T-helper 2 cell treated with Interferon-gamma antibody and Interleukin-4, amounts not matched to agents 100 ng/mL and 5 ng/mL, for 36 hours (primary cell): ENCODE data around the gene AGFG2. TPM values are rescaled to one million over a fixed set of nuclear protein-coding genes. Genes with fewer than 3 reads are reported as not detected.

ENCODE experiments used
- intact Hi-C: fragments of 100-400 bp; cut with micrococcal nuclease; formaldehyde crosslinking; loops from one replicate; pipeline ENCODE4 v1.15.1; 2023
- total RNA-seq: library from RNA; stranded (reverse); gene quantifications from 2 replicates; pipeline ENCODE4 v1.2.3, GENCODE V29; 2022

The AGFG2 gene
- total RNA-seq, 1 donor from 2014 or later, result 39.2 TPM

DNA sequence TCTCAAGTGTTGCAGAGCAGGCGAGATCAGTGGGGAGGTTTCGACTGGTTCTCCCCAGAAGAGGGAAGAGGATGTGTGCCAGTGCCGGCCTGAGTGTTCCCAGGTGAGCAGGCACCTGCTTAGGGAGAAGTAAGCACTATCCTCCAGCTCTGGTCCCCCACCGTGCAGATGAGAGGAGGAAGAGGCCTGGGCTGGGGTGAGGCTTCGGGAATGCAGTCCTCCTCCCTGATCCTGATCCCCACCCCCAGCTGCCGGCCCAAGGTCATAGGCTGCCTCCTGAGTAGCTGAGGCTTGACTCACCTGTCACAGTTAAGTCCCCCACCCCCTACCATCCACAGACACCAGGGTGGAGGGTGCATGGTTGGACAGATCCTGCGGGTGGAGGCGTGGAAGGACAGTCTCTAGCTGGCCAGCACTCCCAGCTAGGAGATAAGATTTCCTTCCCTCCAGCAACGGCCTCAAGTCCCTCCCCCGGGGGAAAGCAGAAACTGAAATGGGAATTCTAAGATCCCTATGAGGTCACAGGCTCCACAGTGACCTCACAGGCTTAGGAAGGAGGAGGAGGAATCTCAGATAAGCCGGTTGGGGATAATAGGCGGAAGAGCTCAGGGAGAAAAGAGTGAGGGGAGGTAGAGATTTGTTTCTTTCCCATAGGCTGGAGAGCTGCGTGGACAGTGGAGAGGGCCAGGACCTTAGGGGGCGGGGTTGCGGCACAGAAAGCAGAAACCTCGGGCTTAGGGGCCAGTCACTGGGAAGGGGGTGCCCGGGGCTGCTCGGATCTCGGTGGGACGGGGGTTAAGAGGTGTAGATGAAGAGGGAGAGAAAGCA lies 45.9 kb downstream of the AGFG2 start:
- intact Hi-C loops, result loop anchor here (5.0 kb wide), 1 partner anchor 107 kb away; the partner anchor contains the start of gene GIGYF1

DNA sequence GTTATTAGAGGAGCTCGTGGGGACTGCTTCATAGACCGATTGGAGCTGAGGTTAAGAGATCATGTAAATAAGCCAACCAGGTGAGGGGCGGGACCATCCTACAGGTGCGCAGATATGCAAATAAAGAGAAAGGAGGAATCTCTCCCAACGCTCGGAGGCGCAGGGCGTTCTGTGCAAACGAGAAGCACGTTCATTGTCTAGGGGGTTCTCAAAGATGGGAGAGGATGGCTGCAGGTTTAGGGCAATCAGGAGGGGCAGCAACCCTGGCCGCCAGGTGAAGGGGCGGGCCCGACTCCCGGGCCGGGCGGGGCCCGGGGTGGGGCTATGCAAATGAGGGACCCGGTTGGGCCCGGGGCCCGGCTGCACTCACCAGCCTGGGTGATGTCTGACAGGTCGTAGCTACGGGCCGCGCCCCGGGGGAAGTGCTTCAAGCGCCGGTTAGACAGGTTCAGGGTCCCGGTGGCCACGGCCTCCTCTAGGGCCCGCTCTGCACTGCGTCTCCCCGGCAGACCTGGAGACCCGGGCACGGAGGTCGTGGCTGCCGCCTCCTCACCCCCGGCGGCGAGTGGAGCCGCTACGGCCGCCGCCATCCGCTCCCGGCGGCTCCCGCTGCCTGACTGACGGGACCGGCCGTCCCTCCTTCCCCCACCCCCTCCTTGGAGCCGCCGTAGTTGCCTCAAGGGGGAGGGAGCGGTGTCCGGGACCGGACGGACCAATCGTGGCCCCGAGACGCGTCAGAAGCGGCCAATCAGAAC lies 46.7 kb downstream of the AGFG2 start, which contains the start of gene LRCH4:
Gene LRCH4 (minus strand): TSS at position 619 of the 755 bp plus-strand sequence. CDS start 29 bp downstream, at position 590.
- intact Hi-C loops, result loop anchor here (1.0 to 5.0 kb wide), 7 partner anchors 19 to 156 kb away; partner anchors contain the start of genes AGFG2, GIGYF1, GNB2 and MEPCE

DNA sequence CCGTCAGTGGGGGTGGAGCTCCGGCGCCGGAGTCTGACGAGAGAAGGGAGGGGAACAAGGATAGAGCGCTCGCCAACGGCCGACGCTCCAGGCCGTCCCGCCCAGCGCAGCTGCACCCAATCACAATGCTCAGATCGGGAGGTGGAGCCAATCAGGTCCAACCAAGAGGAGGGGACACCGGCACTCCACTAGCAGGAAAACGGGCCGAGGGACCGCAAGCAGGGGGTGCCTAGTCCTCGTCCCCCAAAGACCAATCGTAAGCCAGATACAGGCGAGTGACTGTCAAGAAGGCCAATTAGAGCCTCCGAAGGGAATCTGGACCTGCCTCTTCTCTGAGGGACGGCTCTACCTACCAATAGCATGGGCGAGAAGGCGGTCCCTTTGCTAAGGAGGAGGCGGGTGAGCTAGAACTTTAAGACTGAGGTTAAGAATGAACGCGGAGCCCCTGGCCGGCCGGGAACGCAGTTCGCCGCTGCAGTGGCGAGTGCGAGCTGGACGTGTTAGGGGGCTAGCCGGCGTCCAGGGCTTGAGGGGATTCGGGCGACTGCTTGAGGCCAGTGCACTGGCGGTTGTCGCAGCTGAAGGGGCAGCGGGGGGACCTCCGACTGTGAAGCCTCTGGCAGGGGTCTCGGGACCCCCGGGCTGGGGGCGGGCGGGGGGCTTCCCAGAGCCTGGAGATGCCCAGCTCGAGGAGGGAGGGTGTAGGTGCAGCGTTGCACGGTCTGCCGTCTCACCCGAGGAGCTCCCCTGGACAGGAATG lies 47.4 kb downstream of the AGFG2 start, which contains the start of gene FBXO24:
Gene FBXO24 (plus strand): TSS at position 63 of the 760 bp plus-strand sequence. CDS start 298 bp downstream, at position 361.
- intact Hi-C loops, result loop anchor here (1.0 to 5.0 kb wide), 7 partner anchors 18 to 157 kb away; partner anchors contain the start of genes AGFG2, GIGYF1, GNB2 and MEPCE

DNA sequence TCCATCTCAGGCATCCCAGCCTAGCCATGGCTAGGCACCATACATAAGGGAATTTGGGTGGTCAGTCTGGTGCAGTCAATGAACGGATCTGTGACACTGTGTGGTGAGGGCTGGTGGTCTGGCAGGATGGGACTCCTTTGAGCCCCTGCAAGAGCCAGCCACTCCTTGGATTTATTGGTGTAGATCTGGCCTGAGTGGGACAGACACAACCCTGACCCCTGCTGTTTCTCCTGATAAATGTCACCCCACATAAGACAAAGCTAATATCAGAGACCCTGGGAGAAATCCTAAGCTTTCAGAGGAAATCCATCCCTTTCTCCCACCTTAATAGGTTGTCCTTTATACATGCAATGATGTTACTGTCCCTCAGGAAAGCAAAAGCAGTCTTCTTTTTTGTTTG lies 49.4 kb downstream of the AGFG2 start:
- intact Hi-C loops, result loop anchor here (5.0 kb wide), 1 partner anchor 104 kb away; the partner anchor contains the start of gene GIGYF1

DNA sequence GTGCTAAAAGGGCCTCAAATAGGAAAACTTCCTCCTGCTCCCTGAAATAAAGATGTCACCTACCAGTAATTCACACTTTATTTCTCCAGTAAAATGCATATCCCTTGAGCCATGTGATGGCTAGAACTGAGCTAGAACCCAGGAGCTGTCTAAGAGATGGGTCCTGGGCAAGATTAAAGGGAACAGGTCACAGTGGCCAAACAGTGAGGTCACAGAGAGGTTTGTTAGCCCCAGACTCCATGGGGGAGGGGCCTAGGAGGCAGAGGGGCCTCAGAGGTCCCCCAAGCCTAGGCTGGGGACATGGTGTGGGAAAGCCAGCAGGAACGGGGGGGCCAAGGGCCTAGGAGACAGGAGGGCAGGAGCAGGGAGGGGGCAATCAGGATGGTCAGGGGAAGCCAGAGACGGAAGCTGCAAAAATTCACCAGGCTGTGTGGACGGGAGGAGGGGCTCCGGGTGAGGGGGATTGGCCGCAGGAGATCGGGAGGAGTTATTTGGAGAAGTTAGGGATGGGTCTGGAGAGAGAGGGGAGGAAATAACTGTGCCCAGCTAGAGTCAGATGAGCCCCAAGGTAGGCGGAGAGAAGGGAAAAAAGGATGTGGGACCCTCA lies 50.4 kb downstream of the AGFG2 start:
- intact Hi-C loops, result loop anchor here (5.0 kb wide), 1 partner anchor 103 kb away; the partner anchor contains the start of gene GIGYF1

DNA sequence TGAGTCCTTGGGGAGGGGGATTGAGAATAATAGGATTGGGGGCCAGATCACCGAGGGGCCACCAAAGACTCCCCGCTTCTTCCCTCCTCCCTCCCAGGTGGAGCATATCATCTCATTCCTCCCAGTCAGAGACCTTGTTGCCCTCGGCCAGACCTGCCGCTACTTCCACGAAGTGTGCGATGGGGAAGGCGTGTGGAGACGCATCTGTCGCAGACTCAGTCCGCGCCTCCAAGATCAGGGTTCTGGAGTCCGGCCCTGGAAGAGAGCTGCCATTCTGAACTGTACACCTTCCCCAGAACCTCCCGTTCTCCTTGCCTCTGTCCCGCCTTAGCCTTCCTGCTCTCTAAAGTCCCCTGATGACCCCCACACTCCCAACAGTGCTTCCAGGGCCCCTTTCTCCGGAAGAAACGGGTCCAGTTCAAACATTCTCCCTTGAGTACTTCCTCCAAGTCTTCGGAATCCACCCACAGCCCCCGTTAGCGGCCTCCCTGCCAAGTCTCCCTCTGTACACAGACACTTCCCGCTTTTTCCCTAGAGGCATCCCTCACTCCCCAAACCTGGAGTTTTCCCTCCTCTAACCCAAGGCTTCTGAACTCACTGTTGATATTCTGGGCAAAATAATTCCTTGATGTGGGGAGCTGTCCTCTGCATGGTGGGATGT lies 51.2 kb downstream of the AGFG2 start:
- intact Hi-C loops, result no loop called here

DNA sequence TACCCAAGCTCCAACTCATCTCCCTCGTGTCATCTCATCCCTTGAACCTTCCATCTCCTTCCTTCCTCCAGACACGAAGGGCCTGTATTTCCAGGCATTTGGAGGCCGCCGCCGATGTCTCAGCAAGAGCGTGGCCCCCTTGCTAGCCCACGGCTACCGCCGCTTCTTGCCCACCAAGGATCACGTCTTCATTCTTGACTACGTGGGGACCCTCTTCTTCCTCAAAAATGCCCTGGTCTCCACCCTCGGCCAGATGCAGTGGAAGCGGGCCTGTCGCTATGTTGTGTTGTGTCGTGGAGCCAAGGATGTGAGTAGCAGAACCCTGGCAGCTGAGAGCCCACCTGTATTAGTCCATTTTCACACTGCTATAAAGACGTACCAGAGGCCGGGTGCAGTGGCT lies 52.6 kb downstream of the AGFG2 start:
- intact Hi-C loops, result no loop called here

DNA sequence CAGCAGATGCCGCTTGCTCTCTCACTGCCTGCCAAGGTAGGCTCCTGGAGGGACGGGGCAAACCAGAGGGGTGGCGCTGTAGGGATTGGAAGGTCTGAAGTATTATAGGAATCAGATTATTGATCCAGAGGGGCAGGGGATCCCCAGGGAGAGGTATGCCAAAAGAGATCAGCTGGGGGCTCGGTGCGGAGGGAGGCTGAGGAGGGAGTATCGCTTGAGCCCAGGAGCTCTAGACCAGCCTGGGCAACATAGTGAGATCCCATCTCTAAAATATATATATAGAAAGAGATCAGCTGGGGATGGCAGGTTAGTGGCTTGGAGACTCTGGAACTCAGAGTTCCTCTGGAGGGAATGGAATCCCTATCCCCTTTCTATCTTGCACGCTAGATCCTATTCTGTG lies 56.2 kb downstream of the AGFG2 start:
- intact Hi-C loops, result no loop called here

DNA sequence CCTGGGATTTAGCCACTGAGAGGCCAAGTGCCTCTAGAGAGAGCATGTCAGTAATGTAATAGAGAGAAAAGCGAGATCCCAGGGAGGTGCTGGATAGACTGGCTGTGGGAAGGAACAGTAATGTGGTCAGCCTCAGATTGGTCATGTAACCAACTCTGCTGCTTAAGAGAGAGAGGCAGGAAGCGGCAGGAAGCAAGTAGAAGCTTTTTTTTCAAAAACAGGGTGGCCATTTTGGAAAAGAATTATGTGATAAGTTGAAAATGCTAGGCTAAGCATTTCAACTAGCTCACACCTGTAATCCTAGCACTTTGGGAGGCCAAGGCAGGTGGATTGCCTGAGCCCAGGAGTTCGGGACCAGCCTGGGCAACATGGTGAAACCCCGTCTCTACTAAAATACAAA lies 59.4 kb downstream of the AGFG2 start:
- intact Hi-C loops, result no loop called here

DNA sequence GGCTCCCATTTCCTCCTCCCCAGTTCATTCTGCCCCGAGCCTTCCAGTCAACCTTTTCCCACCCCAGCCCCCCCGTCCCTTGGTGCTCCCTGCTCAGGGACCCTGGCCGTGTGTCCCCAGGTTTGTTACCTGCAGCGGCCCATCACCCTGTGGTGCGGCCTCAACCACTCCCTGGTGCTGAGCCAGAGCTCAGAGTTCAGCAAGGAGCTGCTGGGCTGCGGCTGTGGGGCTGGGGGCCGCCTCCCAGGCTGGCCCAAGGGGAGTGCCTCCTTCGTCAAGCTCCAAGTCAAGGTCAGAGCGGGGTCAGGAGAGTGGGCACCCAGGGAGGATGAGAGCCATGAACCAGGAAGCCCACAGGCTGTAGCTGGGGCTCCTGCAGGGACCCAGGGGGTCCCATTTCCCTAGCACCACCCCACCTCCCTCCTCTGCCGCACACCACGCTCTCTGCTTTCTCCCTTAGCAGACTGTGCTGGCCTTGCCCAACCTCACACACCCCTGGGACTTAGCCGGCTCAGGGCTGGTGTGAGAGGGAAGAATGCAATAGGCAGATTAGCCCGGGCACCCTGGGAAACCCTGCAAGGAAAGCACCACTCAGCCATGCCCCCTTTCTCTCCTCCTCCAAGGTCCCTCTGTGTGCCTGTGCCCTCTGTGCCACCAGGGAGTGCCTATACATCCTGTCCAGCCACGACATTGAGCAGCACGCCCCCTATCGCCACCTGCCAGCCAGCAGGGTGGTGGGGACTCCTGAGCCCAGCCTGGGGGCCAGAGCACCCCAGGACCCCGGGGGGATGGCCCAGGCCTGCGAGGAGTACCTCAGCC lies 61.1 kb downstream of the AGFG2 start:
- intact Hi-C loops, result no loop called here

DNA sequence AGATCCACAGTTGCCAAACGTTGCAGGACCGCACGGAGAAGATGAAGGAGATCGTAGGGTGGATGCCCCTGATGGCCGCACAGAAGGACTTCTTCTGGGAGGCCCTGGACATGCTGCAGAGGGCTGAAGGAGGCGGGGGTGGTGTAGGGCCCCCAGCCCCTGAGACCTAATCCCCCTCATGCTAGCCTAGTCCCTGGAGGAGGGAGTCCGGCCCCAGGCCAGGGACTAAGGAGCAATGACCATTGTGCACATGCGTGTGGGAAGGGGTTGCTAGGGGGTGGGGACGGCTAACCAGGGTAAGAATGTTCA lies 61.7 kb downstream of the AGFG2 start:
- intact Hi-C loops, result no loop called here

DNA sequence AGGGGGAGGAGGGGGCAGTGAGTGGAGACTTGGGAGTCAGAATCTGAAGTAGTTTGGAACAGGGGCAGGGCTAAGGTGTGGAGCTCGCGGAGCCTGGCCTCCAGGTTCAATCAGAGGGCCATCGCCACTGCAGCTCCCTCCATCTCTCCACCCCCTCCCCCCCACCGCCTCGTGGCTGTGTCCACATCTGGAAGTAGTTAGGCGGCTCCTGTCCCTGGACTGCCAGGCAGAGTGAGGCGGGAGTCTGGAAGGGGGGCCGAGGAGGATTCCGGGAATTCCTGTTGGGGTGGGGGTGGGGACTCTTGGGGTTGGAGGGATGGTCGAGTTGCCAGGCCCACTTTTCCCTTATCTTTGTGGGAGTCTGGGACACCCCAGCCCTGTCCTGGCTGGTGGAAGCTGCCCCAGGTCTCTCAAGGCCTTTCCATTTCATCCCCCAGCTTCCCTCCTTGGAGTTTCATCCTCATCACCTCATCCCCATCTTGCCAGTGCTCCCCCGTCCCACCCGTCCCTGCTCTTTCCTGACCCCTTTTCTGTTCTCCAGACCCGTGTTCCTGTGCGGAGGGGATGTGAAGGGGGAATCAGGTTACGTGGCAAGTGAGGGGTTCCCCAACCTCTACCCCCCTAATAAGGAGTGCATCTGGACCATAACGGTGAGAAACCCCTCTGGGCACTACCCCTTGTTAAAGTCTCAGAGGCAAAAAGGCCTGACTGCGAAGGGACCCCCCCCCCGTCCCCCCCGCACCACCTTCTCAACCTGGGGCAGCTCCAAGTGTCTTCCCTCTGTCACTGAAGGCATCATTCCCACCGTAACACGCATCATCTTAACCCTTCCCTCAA lies 64.1 kb downstream of the AGFG2 start:
- intact Hi-C loops, result no loop called here

DNA sequence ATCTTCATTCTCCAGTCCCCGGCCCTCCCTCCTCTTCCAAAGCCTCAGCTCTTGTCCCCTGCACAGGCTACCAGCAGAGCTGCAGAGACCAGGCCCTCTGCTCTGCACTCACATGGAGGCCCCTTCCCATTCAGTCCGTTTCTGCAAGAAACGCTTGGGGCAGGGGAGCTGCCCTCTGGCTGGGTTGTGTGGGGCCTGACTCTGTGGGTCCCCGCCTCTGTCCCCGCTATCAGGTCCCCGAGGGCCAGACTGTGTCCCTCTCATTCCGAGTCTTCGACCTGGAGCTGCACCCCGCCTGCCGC lies 64.7 kb downstream of the AGFG2 start:
- intact Hi-C loops, result loop anchor here (1.0 to 2.0 kb wide), 6 partner anchors 9 to 88 kb away; partner anchors contain the start of genes AGFG2, FBXO24, GNB2 and LRCH4

DNA sequence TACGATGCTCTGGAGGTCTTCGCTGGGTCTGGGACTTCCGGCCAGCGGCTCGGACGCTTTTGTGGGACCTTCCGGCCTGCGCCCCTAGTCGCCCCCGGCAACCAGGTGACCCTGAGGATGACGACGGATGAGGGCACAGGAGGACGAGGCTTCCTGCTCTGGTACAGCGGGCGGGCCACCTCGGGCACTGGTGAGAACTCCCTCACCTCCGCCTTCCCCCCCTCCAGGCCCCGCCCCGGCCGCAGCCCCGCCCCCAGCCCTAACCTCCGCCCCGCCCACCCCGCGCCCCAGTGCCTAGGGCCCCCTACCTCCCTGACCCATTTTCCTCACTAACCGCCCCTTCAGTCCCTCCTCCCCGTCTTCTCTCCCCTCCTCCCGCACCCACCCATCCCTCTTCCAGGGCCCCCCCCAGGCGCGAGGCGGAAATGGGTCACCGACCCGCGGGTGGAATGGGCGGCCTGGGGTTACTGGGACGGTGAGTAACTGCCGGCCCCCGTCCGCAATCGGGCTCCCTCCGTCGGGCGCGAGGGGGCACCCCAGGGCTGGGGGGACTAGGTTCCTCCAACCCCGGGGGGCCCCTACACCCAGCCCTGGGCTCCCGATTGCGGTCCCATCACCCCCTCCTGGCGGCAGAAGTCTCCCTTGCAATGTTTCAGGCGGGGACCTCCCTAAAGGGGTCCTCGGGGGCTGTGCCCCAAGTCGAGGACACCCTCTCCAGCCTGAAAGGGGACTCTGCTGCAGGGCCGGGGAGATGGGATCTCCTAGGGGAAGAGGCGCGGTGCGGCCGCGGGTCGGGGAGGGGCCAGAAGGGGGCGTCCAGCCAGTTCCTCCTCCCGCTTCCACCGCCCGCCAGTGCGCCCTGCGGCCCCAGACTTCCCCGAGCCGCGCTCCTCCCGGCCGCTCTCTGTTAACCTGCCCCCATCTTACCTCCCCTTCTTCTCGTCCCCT lies 65.3 kb downstream of the AGFG2 start:
- intact Hi-C loops, result loop anchor here (1.0 to 2.0 kb wide), 6 partner anchors 8 to 87 kb away; partner anchors contain the start of genes AGFG2, FBXO24, GNB2 and LRCH4

DNA sequence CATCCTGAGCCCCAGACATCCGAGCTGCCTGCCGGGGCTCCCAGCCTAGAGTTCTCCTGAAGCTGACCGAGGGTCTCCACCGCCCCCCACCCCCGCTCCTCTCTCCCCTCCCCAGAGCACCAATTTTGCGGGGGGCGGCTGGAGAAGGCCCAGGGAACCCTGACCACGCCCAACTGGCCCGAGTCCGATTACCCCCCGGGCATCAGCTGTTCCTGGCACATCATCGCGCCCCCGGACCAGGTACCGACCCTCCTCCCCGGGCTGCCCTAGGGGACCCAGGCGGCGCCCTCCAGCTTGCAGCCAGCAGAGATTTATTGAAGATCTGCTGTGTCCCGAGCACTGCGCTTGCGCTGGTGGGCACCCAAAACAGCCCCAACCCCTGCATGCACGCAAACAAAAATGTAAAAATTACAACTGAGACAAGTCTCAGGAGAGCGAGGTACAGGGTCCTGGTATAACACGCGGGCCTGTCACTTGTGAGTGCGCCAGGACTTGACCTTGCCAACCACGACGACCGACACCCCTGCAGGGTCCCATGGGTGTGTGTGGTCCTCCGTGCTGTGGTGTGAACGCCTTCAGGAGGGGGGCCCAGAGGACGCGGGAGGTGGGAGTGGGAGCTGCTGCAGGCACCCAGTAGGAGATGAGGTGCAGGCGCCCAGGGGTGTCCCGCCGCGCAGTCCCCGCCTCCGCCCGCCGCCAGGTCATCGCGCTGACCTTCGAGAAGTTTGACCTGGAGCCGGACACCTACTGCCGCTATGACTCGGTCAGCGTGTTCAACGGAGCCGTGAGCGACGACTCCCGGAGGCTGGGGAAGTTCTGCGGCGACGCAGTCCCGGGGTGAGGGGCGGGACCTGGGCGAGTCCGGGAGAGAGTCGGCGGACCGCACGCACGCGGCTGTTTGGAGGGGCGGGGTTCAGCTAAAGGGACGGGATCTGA lies 66.2 kb downstream of the AGFG2 start:
- intact Hi-C loops, result loop anchor here (1.0 to 2.0 kb wide), 6 partner anchors 7 to 86 kb away; partner anchors contain the start of genes AGFG2, FBXO24, GNB2 and LRCH4

DNA sequence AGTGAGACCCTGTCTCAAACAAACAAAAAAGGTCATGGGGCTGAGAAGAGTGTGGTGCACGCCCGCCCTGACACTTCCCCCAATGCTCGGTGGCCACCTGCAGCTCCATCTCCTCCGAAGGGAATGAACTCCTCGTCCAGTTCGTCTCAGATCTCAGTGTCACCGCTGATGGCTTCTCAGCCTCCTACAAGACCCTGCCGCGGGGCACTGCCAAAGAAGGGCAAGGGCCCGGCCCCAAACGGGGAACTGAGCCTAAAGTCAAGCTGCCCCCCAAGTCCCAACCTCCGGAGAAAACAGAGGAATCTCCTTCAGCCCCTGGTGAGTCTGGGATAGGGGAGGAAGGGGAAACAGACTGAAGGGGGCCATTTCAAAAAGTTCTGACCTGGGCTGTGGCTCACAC lies 67.3 kb downstream of the AGFG2 start:
- intact Hi-C loops, result no loop called here
